Heart left ventricle (tissue), 16 donors: Measurements from ENCODE around the gene SURF4. TPM values are rescaled to one million over a fixed set of nuclear protein-coding genes. Genes with fewer than 3 reads are reported as not detected.
"Not testable (repeated sequence)": the region's sequence is repeated elsewhere in the genome, so short reads cannot be mapped to it uniquely, and the experiment has no call there.

ENCODE experiments used
- ATAC-seq, 4 donors: fragments of 200-7000 bp; cut with Tn5 transposase; one replicate each; pipeline ENCODE4 v1.9.1; 2020 to 2022; ENCODE audit warnings: moderate library complexity in 4 of 4, mild to moderate bottlenecking in 3 of 4, moderate number of reproducible peaks in 1 of 4
- DNase-seq, 5 donors: peaks; one replicate each; pipeline ENCODE4 v3.0.0-alpha.2; 2020
- H3K27ac ChIP-seq, 12 donors: fragments of 200-600 bp; sonication (generic) in 4 of 12; one replicate each; pipeline versions ENCODE4 v1.5.0 to v1.8.0; 2016 to 2022; ENCODE audit warnings: mild to moderate bottlenecking in 2 of 12
- H3K27me3 ChIP-seq, 9 donors: fragments of 200-600 bp; sonication (generic) in 2 of 9; one replicate each; pipeline versions ENCODE4 v1.5.1 to v1.8.0; 2016 to 2022; ENCODE audit warnings: mild to moderate bottlenecking in 3 of 9
- H3K36me3 ChIP-seq, 9 donors: fragments of 200-600 bp; sonication (generic) in 2 of 9; one replicate each; pipeline versions ENCODE4 v1.5.0 to v1.8.0; 2018 to 2022; ENCODE audit warnings: mild to moderate bottlenecking in 2 of 9
- H3K4me1 ChIP-seq, 12 donors: fragments of 200-600 bp; sonication (generic) in 4 of 12; one replicate each; pipeline versions ENCODE4 v1.5.0 to v1.8.0; 2016 to 2022; ENCODE audit warnings: mild to moderate bottlenecking in 3 of 12
- H3K4me3 ChIP-seq, 12 donors: fragments of 200-600 bp; sonication (generic) in 4 of 12; one replicate each; pipeline versions ENCODE4 v1.5.0 to v1.8.0; 2017 to 2022; ENCODE audit warnings: mild to moderate bottlenecking in 9 of 12, moderate library complexity in 4 of 12
- H3K9me3 ChIP-seq, 12 donors: fragments of 200-600 bp; sonication (generic) in 4 of 12; one replicate each; pipeline versions ENCODE4 v1.5.0 to v1.8.0; 2016 to 2022; ENCODE audit warnings: mild to moderate bottlenecking in 1 of 12
- CTCF ChIP-seq, 12 donors: fragments of 200-600 bp; sonication (generic) in 4 of 12; IDR thresholded peaks; one replicate each; pipeline versions ENCODE4 v1.5.0 to v1.8.0; 2018 to 2022; ENCODE audit warnings: antibody characterized with exemption in 12 of 12, mild to moderate bottlenecking in 5 of 12
- POLR2A ChIP-seq, 2 donors: fragments of 450-650 bp; IDR thresholded peaks; one replicate each; pipeline ENCODE4 v1.6.1; 2017; ENCODE audit warnings: antibody characterized with exemption in 2 of 2, mild to moderate bottlenecking in 2 of 2, moderate library complexity in 2 of 2
- WGBS, 4 donors: extraction: QIAGEN DNeasy Blood & Tissue Kit in 2 of 4; methylation state at CpG; one replicate each; pipeline versions ENCODE4 v1.1.5 to v1.1.7; 2013 to 2018; 5-methylcytosine and 5-hydroxymethylcytosine counted together
- intact Hi-C, 10 donors: fragments of 100-400 bp; cut with DNase I; formaldehyde crosslinking; loops; one replicate each; pipeline versions ENCODE4 v1.11.1 to v1.14.2; 2022
- polyA plus RNA-seq, 2 donors: library from polyadenylated mRNA; stranded (reverse); fragments of 200-250 nt; gene quantifications; one replicate each; pipeline ENCODE4 v1.2.3, GENCODE V29; 2013
- total RNA-seq, 9 donors: library from RNA; depleted of rRNA in 2 of 9; stranded (reverse); fragments of >200 nt in 2 of 9; fragmentation: NEBNext Ultra II Directional in 3 of 9; extraction: Animal tissue kit (Norgen Biotek cat#: 25700) in 3 of 9; gene quantifications; one replicate each; pipeline versions ENCODE4 v1.1.0 to v1.2.4, GENCODE V29; 2016 to 2023
- donor health status: ischemic (EF 13 %, LVEDD 7.1; RV severe dilation, severe dysfunction).
- donor health status: healthy with polysubstance abuse.
- donor health status: DM: no; HTN: yes; CAD: no.
- donor health status: DM: no; HTN: no; CAD: no.
- donor health status: ischemic (EF 25% LVEDD 6.9; RV normal size, moderate dysfunction).
- donor health status: ischemic (EF 25% LVEDD 5.7; RV mildly dilated, moderate dysfunction).
- donor health status: healthy.
- donor health status: DM: yes; HTN: yes; CAD: no.
- donor health status: ischemic (EF 35%, LVEDD 5.7; RV mildly dilated, moderate dysfunction).
- donor health status: nonischemic (EF 11% LVEDD 7.7; RV severe dilation, severe dysfunction).
- donor health status: DM: yes; HTN: yes; CAD: no.
- donor health status: PGD.
- donor health status: ischemic (EF 29% LVEDD 5.4; RV normal size, mild dysfunction).
- donor health status: nonischemic (EF 23%, LVEDD 6.1; RV moderate dilation, normal function).

Gene SURF4
- total and polyA plus RNA-seq, 11 donors, result 31.2 to 185 (median 77.8) TPM

DNA sequence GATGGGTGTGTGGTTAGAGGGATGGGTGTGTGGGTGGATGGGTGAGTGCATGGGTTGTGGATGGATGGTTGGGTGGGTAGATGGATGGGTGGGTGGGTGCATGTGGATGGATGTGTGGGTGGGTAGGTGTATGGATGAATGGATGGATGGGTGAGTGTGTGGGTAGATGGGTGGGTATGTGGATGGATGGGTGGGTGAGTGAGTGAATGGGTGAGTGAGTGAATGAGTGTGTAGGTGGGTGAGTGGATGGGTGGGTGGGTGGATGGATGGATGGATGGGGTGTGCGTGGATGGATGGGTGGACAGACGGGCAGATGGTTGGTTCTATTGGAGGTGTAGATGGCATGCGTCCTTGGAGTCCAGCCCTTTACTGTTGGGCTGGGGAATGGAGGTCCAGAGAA is 17.5 kb upstream of the SURF4 start:
- DNase-seq, result no peak
- intact Hi-C loops, result no loop called here
- H3K27ac ChIP-seq, result no peak overlapping the region
- H3K4me1 ChIP-seq, result no peaks in the 10 kb centered on the region
- no peak for TF ChIP-seq POLR2A (IDR thresholded peaks at IDR 0.05)
- no peaks in the 10 kb centered on the region for H3K9me3 ChIP-seq
- WGBS, 4 donors, result 85 to 93% (median 89%) methylated on average over 3 of the region's 3 CpGs
- no peak overlapping the region for H3K4me3 ChIP-seq
- no peaks in the 10 kb centered on the region for H3K36me3 ChIP-seq
- no peak for ATAC-seq
- peaks cover 0 to 19% (median 0%) of the 10 kb centered on the region in 9 donors for H3K27me3 ChIP-seq

DNA sequence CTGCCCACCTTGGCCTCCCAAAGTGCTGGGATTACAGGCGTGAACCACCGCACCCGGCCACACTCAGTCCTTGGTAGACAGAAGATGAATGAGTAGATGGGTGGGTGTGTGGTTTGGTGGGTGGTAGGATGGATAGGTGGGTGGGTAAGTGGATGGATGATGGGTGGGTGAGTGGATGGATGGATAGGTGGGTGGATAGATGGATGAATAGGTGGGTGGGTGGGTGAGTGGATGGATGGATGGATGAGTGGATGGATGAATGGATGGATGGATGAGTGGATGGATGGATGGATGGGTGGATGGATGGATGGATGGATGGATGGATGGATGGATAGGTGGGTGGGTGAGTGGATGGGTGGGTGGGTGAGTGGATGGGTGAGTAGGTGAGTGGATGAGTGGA is 16.4 kb upstream of the SURF4 start:
- H3K36me3 ChIP-seq, H3K27ac ChIP-seq, intact Hi-C loops, ATAC-seq, H3K9me3 ChIP-seq, DNase-seq, H3K4me3 ChIP-seq, H3K4me1 ChIP-seq: not testable (repeated sequence)
- peaks cover 0 to 19% (median 0%) of the 10 kb centered on the region in 9 donors for H3K27me3 ChIP-seq
- WGBS, 4 donors, result 89 to 99% (median 97%) methylated on average over 3 of the region's 3 CpGs

DNA sequence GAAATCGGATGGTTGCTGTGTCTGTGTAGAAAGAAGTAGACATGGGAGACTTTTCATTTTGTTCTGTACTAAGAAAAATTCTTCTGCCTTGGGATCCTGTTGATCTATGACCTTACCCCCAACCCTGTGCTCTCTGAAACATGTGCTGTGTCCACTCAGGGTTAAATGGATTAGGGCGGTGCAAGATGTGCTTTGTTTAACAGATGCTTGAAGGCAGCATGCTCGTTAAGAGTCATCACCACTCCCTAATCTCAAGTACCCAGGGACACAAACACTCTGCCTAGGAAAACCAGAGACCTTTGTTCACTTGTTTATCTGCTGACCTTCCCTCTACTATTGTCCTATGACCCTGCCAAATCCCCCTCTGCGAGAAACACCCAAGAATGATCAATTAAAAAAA is 15.6 kb upstream of the SURF4 start:
- H3K9me3 ChIP-seq, intact Hi-C loops, H3K4me3 ChIP-seq, DNase-seq, H3K27ac ChIP-seq, ATAC-seq, H3K36me3 ChIP-seq, H3K4me1 ChIP-seq: not testable (repeated sequence)
- WGBS, 4 donors, result 49 to 73% (median 54%) methylated on average over 2 to 3 of the region's 4 CpGs
- H3K27me3 ChIP-seq, result peaks cover 0 to 19% (median 0%) of the 10 kb centered on the region in 9 donors

- Histone ChIP-seq H3K36me3 (no peaks in the 10 kb centered on the region), H3K27me3 (peaks cover 0 to 19% (median 0%) of the 10 kb centered on the region in 9 donors), H3K27ac (no peak overlapping the region), H3K4me3 (no peak overlapping the region), H3K4me1 (no peaks in the 10 kb centered on the region), H3K9me3 (no peaks in the 10 kb centered on the region)
- intact Hi-C loops, result no loop called here
- TF ChIP-seq POLR2A (IDR thresholded peaks at IDR 0.05) (no peak), CTCF (IDR thresholded peaks at IDR 0.05) (no peak)
- ATAC-seq (no peak), DNase-seq (peak in 1 of 5 donors; percentile 18)
- 81 to 90% (median 85%) methylated on average over 7 of the region's 7 CpGs for WGBS, 4 donors
These were observed 14.9 kb upstream of the SURF4 start for GRCh38 chr9:133390713-133391112.

DNA sequence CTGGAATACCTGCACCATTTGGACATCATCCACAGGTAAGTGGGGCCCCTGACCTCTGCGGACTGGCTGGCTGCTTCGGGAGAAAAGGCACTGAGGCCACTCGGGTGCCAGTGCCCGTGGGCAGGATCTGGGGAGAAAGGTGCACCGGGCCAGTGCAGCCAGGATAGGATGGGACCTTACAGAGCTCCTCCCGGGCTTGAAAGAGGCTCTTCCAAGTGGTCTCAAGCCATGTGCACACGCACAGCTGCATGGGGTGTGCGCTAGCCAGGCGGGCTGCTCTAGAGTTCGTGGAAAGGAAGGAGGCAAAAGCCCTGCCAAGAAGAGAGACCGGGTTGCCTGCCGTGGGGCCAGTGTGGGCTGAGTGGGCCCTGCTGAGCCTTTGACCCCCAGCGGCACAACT is 13.7 kb upstream of the SURF4 start:
- no peak overlapping the region for H3K27ac ChIP-seq
- 82 to 87% (median 84%) methylated on average over 12 to 13 of the region's 13 CpGs for WGBS, 4 donors
- no peaks in the 10 kb centered on the region for H3K36me3 ChIP-seq
- no peak for DNase-seq
- peaks cover 0 to 12% (median 0%) of the 10 kb centered on the region in 9 donors for H3K27me3 ChIP-seq
- intact Hi-C loops, result no loop called here
- no peaks in the 10 kb centered on the region for H3K9me3 ChIP-seq
- TF ChIP-seq CTCF (IDR thresholded peaks at IDR 0.05), result no peak
- no peak for TF ChIP-seq POLR2A (IDR thresholded peaks at IDR 0.05)
- no peak for ATAC-seq
- no peak overlapping the region for H3K4me3 ChIP-seq
- H3K4me1 ChIP-seq, result no peaks in the 10 kb centered on the region

DNA sequence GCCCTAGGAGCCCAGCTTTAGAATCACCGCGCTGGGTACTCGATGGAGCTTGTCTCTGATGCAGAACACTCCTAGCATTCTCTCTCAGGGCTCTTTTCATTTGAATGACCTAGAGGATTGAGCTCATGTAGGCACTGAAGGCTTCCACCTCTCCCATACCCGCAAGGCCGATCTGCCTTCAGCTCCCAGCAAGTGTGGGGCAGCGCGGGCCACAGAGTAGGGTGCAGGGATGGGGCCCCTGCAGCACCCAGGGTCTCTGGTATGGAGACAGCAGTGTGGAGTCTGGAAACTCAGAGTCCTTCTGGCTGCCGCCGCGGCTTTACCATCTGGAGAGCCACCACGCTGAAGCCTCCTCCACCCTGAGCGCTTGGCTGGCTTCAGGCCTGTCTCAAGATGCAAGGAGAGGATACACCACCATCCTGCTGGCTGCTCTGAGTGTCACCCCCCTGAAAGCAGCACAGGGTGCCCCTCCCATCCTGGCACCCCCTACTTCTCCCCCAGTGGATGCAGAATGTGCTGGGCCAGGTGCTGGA is 13.2 kb upstream of the SURF4 start:
- DNase-seq, result no peak
- 90 to 98% (median 96%) methylated on average over 8 to 12 of the region's 12 CpGs for WGBS, 4 donors
- Histone ChIP-seq H3K36me3 (no peaks in the 10 kb centered on the region), H3K4me3 (no peak overlapping the region), H3K27me3 (peaks cover 0 to 9% (median 0%) of the 10 kb centered on the region in 9 donors), H3K4me1 (no peaks in the 10 kb centered on the region), H3K27ac (no peak overlapping the region), H3K9me3 (no peaks in the 10 kb centered on the region)
- no peak for ATAC-seq
- TF ChIP-seq CTCF (IDR thresholded peaks at IDR 0.05), result no peak
- intact Hi-C loops, result no loop called here
